Kidney (tissue), 22 donors: ENCODE data around the gene ZNF385C. TPM values are rescaled to one million over a fixed set of nuclear protein-coding genes. Genes with fewer than 3 reads are reported as not detected.
A peak's percentile ranks its signal among the peaks of the same experiment; 100 is the strongest.
"Not testable (repeated sequence)": the region's sequence is repeated elsewhere in the genome, so short reads cannot be mapped to it uniquely, and the experiment has no call there.

Experiments used
- DNase-seq, 5 donors: peaks; one replicate each; pipeline ENCODE4 v3.0.0-alpha.2; 2013 to 2020
- FAIRE-seq: peaks from 2 replicates; lab custom pipeline; 2012; peaks lifted over from hg19 to GRCh38; lab: Jason Lieb, UNC
- H3K27ac ChIP-seq, 2 donors: one replicate each; pipeline ENCODE4 v1.7.0; 2013; ENCODE audit warnings: low read depth in 2 of 2, low read length in 2 of 2, inconsistent platforms in 1 of 2
- H3K27me3 ChIP-seq: one replicate; pipeline ENCODE4 v1.7.1; 2013; ENCODE audit warnings: low read length, inconsistent platforms; ENCODE audit not compliant: control insufficient read depth, insufficient read depth
- H3K36me3 ChIP-seq, 3 donors: one replicate each; pipeline versions ENCODE4 v1.7.0 to v1.7.1; 2013; ENCODE audit warnings: low read length in 3 of 3, control low read depth in 1 of 3, inconsistent platforms in 1 of 3; ENCODE audit not compliant: insufficient read depth in 3 of 3, control insufficient read depth in 2 of 3
- H3K4me1 ChIP-seq, 3 donors: one replicate each; pipeline versions ENCODE4 v1.7.0 to v1.7.1; 2013; ENCODE audit warnings: low read length in 3 of 3, inconsistent platforms in 1 of 3, low read depth in 1 of 3; ENCODE audit not compliant: control insufficient read depth in 2 of 3, insufficient read depth in 2 of 3
- H3K4me3 ChIP-seq, 3 donors: one replicate each; pipeline versions ENCODE4 v1.7.0 to v1.8.1; 2013; ENCODE audit warnings: low read length in 3 of 3, control low read depth in 1 of 3, inconsistent platforms in 1 of 3
- H3K9ac ChIP-seq, 3 donors: one replicate each; pipeline versions ENCODE4 v1.7.0 to v1.7.1; 2013; ENCODE audit warnings: low read length in 3 of 3, control low read depth in 1 of 3, inconsistent platforms in 1 of 3
- H3K9me3 ChIP-seq, 3 donors: one replicate each; pipeline versions ENCODE4 v1.7.0 to v1.7.1; 2013; ENCODE audit warnings: low read length in 3 of 3, control low read depth in 1 of 3, inconsistent platforms in 1 of 3; ENCODE audit not compliant: control insufficient read depth in 2 of 3, insufficient read depth in 1 of 3
- intact Hi-C: fragments of 100-400 bp; cut with DNase I; formaldehyde crosslinking; loops from one replicate; pipeline ENCODE4 v1.11.1; 2022
- long read RNA-seq, 10 donors: library from polyadenylated mRNA in 1 of 10; unstranded in 1 of 10; transcript quantifications; one replicate each; pipeline ENCODE4 v2.0.0 and lab custom pipeline, GENCODE V29; 2021 to 2026
- polyA plus RNA-seq: library from polyadenylated mRNA; stranded (reverse); fragments of 350-450 nt; fragmentation: Illumina TruSeq; extraction: RNeasy Lipid Tissue Mini Kit (QIAGEN cat#74804); gene quantifications from one replicate; pipeline ENCODE4 v1.2.3, GENCODE V29; 2014; ENCODE audit warnings: low read depth, low replicate concordance; ENCODE audit not compliant: insufficient read depth
- total RNA-seq: library from RNA; stranded (reverse); fragmentation: NEBNext Ultra II Directional; extraction: Animal tissue kit (Norgen Biotek cat#: 25700); gene quantifications from one replicate; pipeline ENCODE4 v1.2.1, GENCODE V29; 2021
- TF ChIP-seq, protein P1 (sequence below): IDR thresholded peaks from 3 replicates; pipeline ENCODE4 v1.5.1; 2012; ENCODE audit warnings: mild to moderate bottlenecking, moderate library complexity, borderline replicate concordance; ENCODE audit not compliant: insufficient read depth; ENCODE audit errors: extremely low read depth
- donor health status: control.
- donor health status: control.
- donor health status: control.
- donor health status: control.
- donor health status: control.
- donor health status: DM: yes; HTN: yes; CAD: no.
- donor health status: Normal renal cell carcinoma (clear cell type).

Gene ZNF385C, protein sequence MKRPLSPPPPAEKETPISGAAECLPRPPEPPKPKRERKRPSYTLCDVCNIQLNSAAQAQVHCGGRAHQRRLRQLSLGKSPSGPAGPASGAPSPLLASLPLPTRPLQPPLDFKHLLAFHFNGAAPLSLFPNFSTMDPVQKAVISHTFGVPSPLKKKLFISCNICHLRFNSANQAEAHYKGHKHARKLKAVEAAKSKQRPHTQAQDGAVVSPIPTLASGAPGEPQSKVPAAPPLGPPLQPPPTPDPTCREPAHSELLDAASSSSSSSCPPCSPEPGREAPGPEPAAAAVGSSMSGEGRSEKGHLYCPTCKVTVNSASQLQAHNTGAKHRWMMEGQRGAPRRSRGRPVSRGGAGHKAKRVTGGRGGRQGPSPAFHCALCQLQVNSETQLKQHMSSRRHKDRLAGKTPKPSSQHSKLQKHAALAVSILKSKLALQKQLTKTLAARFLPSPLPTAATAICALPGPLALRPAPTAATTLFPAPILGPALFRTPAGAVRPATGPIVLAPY
- 1.2 TPM for total RNA-seq
- polyA plus RNA-seq, result 1.1 TPM
- long read RNA-seq, donor 1, result 0 reads
- long read RNA-seq, donor 2, result 0 reads
- long read RNA-seq, donor 3, partial matches to known transcripts, result 0 of 1 reads
- long read RNA-seq, donor 3, other reads (novel, unspliced or antisense), result 0 of 1 reads
- long read RNA-seq, donor 4, result 0 reads
- long read RNA-seq, donor 5, result 0 reads
- long read RNA-seq, donor 6, result 0 reads
- long read RNA-seq, donor 7, result 0 reads
- long read RNA-seq, donor 8, result 0 reads
- long read RNA-seq, donor 9, result 0 reads
- long read RNA-seq, donor 10, partial matches to known transcripts, result 6 of 6 reads
- long read RNA-seq, donor 10, other reads (novel, unspliced or antisense), result 0 of 6 reads

DNA sequence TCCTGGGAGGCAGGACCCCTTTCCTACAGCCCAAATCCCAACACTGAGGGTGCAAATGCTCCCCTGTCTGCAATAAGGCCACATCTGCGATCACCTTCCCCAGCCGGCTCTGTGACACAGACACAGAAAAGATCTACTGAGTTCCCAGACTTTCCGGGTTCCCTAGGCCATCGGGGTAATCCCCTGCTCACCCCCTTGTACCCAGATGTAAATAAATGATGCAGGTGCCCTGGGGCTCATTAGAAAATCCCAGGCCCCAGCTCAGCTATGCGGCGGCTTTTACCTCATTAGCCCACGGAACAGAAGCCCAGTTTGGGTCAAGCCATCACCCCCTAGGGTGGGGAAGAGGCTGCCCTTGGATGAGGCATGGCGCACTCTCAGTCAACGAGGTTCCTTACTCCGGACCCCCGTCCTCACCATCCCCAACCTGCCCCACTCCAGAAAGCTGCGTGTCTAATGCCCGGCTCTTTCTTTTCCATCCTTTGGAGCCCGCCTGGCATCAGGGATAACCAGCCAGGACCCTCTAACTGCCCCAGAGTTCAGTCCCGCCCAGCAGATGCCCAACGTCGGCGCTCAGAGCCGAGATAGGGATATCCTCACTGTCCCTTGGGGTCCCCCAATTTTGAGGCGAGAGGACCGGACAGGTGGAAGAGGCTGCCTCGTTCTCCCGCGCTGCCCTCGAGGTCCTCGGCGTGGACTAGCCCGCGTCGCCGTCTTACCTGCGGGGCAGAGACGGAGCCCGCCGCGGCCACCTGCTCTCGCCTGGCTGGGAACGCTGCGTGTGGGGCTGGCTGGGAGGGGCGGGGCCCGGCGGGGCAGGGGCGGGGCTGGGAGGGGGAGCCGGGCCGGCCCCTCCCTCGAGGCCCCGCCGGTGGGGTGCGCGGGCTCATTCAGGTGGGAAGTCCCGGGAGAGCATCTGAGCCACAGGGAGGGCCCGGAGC is at the start of gene ZNF385C:
Gene ZNF385C, minus strand, starts transcription at position 783 of the 941 bp plus-strand sequence. CDS start 35,417 bp downstream, outside the sequence.
- peak in 3 of 5 donors; percentile 34 to 55 (median 35) for DNase-seq
- Histone ChIP-seq H3K4me3 (no peak within 1 kb of the TSS), H3K36me3 (peaks cover 0 to 1% (median 0%) of the 10 kb centered on the region in 3 donors), H3K9me3 (no peaks in the 10 kb centered on the region), H3K27ac (no peak within 1 kb of the TSS), H3K4me1 (peaks cover 0 to 5% (median 0%) of the 10 kb centered on the region in 3 donors), H3K9ac (peak within 1 kb of the TSS in 1 of 3 donors; percentile 19), H3K27me3 (peaks cover 11% of the 10 kb centered on the region)
- intact Hi-C loops, result no loop called here
- TF ChIP-seq, protein P1, sequence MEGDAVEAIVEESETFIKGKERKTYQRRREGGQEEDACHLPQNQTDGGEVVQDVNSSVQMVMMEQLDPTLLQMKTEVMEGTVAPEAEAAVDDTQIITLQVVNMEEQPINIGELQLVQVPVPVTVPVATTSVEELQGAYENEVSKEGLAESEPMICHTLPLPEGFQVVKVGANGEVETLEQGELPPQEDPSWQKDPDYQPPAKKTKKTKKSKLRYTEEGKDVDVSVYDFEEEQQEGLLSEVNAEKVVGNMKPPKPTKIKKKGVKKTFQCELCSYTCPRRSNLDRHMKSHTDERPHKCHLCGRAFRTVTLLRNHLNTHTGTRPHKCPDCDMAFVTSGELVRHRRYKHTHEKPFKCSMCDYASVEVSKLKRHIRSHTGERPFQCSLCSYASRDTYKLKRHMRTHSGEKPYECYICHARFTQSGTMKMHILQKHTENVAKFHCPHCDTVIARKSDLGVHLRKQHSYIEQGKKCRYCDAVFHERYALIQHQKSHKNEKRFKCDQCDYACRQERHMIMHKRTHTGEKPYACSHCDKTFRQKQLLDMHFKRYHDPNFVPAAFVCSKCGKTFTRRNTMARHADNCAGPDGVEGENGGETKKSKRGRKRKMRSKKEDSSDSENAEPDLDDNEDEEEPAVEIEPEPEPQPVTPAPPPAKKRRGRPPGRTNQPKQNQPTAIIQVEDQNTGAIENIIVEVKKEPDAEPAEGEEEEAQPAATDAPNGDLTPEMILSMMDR, result no peak
- no peak for FAIRE-seq

DNA sequence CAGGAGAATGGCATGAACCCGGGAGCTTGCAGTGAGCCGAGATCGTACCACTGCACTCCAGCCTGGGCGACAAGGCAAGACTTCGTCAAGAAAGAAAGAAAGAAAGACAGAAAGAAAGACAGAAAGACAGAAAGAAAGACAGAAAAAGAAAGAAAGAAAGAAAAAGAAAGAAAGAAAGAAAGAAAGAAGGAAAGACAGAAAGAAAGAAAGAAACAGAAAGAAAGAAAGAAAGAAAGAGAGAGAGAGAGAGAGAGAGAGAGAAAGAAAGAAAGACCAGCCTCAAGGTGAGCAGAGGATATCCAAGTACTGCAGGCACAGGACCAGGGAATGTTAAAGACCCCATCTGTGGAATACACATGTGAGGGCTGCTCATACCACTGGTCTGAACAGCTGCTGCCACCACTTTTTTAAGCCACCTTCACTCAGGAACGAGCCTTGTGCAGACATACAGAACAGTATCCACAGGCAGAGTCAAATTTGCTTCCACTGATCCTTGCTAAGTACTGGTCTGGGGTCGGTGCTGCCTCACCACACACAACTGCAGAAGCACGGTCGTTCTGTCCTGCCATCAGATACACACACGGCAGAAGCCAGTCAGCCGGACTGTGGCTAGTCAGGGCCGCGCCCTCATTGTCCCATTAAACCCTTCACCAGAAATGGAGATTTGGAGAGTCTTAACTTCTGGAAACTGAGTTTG is 48.8 kb upstream of the ZNF385C start:
- Histone ChIP-seq H3K9ac (no peak overlapping the region), H3K27me3 (no peaks in the 10 kb centered on the region), H3K4me3 (no peak overlapping the region), H3K4me1 (peaks cover 0 to 9% (median 0%) of the 10 kb centered on the region in 3 donors), H3K36me3 (peaks cover 0 to 2% (median 2%) of the 10 kb centered on the region in 3 donors), H3K27ac (no peak overlapping the region), H3K9me3 (no peaks in the 10 kb centered on the region)
- FAIRE-seq (no peak), DNase-seq (no peak)
- intact Hi-C loops, result no loop called here
- TF ChIP-seq, protein P1, result no peak

DNA sequence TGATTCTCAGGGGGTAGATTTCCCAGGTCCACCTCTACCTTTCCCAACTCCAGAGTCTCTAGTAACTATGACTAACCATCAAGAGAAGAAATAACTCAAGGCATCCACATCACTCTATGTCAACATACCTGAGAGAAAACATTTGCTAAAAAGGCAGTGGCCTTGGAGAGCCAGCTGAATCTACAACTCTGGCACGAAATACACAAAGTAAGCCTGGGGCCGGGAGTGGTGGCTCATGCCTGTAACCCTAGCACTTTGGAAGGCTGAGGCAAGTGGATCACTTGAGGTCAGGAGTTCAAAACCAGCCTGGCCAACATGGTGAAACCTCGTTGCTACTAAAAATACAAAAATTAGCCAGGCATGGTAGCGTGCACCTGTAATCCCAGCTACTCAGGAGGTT is 44.9 kb upstream of the ZNF385C start:
- H3K4me3 ChIP-seq, result not testable (repeated sequence)

More for the DNA sequence above, 44.9 kb upstream of the ZNF385C start:
- Histone ChIP-seq H3K4me1 (peaks cover 0 to 29% (median 17%) of the 10 kb centered on the region in 3 donors), H3K27ac (peak overlapping the region in 1 of 2 donors; percentile 59)
- intact Hi-C loops, H3K9me3 ChIP-seq, H3K27me3 ChIP-seq, H3K36me3 ChIP-seq, DNase-seq, FAIRE-seq, H3K9ac ChIP-seq: not testable (repeated sequence)
